Psoas muscle (tissue), 8 donors: ENCODE data around the gene CCDC40. TPM values are rescaled to one million over a fixed set of nuclear protein-coding genes. Genes with fewer than 3 reads are reported as not detected.

Experiments used
- ATAC-seq, 4 donors: fragments of 200-7000 bp; cut with Tn5 transposase; one replicate each; pipeline ENCODE4 v1.9.1; 2020; ENCODE audit warnings: moderate library complexity in 3 of 4, mild to moderate bottlenecking in 2 of 4
- DNase-seq, 2 donors: peaks; one replicate each; pipeline ENCODE4 v3.0.0-alpha.2; 2020
- H3K27ac ChIP-seq: fragments of 200-600 bp; one replicate; pipeline ENCODE4 v1.8.0; 2022
- H3K27me3 ChIP-seq, 3 donors: fragments of 200-600 bp in 1 of 3; one replicate each; pipeline versions ENCODE4 v1.6.1 to v1.8.0; 2013 to 2022; ENCODE audit warnings: low read length in 2 of 3, mild to moderate bottlenecking in 2 of 3, moderate library complexity in 1 of 3; ENCODE audit not compliant: insufficient read depth in 3 of 3
- H3K36me3 ChIP-seq, 2 donors: fragments of 200-600 bp in 1 of 2; one replicate each; pipeline versions ENCODE4 v1.6.1 to v1.8.0; 2013 to 2022; ENCODE audit warnings: low read depth in 1 of 2, mild to moderate bottlenecking in 1 of 2, moderate library complexity in 1 of 2; ENCODE audit not compliant: insufficient read depth in 1 of 2
- H3K4me1 ChIP-seq: fragments of 200-600 bp; one replicate; pipeline ENCODE4 v1.8.0; 2022
- H3K4me3 ChIP-seq: fragments of 200-600 bp; one replicate; pipeline ENCODE4 v1.8.0; 2022; ENCODE audit warnings: mild to moderate bottlenecking
- H3K9me3 ChIP-seq: fragments of 200-600 bp; one replicate; pipeline ENCODE4 v1.8.0; 2022
- CTCF ChIP-seq: fragments of 200-600 bp; IDR thresholded peaks from one replicate; pipeline ENCODE4 v1.8.0; 2022; ENCODE audit warnings: antibody characterized with exemption
- WGBS, 3 donors: extraction: QIAGEN DNeasy Blood & Tissue Kit; methylation state at CpG; one replicate each; pipeline versions ENCODE4 v1.1.6 to v1.1.7; 2013; 5-methylcytosine and 5-hydroxymethylcytosine counted together
- intact Hi-C, 2 donors: fragments of 100-400 bp; cut with DNase I; formaldehyde crosslinking; loops; one replicate each; pipeline versions ENCODE4 v1.11.0 to v1.14.2; 2022
- polyA plus RNA-seq, 3 donors: library from polyadenylated mRNA; stranded (reverse); fragments of 200-250 nt; gene quantifications; one replicate each; pipeline ENCODE4 v1.2.3, GENCODE V29; 2013
- total RNA-seq, 4 donors: library from RNA; stranded (reverse); fragmentation: NEBNext Ultra II Directional in 2 of 4; extraction: Animal tissue kit (Norgen Biotek cat#: 25700) in 2 of 4; gene quantifications; one replicate each; pipeline versions ENCODE4 v1.2.1 to v1.2.4, GENCODE V29; 2021 to 2023
- donor health status: healthy with polysubstance abuse.
- donor health status: DM: no; HTN: no; CAD: no; lungs with moderate emphysema.
- donor health status: Bipolar disorder and iron deficiency.
- donor health status: healthy.
- donor health status: DM: yes; HTN: yes; CAD: no.
- donor health status: DM: no; HTN: no; CAD: no.
- donor health status: DM: no; HTN: no; CAD: no.
- donor health status: DM: yes; HTN: yes; CAD: no.

CCDC40 gene
- total and polyA plus RNA-seq, 7 donors: 0.51 to 1.9 (median 1.4) TPM

- WGBS, 3 donors: 60 to 82% (median 64%) methylated on average over 12 of the region's 12 CpGs
- DNase-seq: no peak
- no peaks in the 10 kb centered on the region for H3K36me3 ChIP-seq
- H3K27ac ChIP-seq: no peak overlapping the region
- peaks cover 0 to 62% (median 3%) of the 10 kb centered on the region in 3 donors for H3K27me3 ChIP-seq
- peaks cover 17% of the 10 kb centered on the region for H3K4me1 ChIP-seq
- no peak overlapping the region for H3K4me3 ChIP-seq
- TF ChIP-seq CTCF: no peak
- intact Hi-C loops: no loop called here
- H3K9me3 ChIP-seq: no peaks in the 10 kb centered on the region
- no peak for ATAC-seq
These were observed 4.6 kb upstream of the CCDC40 start for GRCh38 chr17:80031691-80032430.

- H3K9me3 ChIP-seq: no peaks in the 10 kb centered on the region
- no peak for ATAC-seq
- peaks cover 0 to 62% (median 4%) of the 10 kb centered on the region in 3 donors for H3K27me3 ChIP-seq
- intact Hi-C loops: no loop called here
- H3K36me3 ChIP-seq: no peaks in the 10 kb centered on the region
- WGBS, 3 donors: 91 to 94% (median 92%) methylated on average over 9 of the region's 9 CpGs
- no peak overlapping the region for H3K27ac ChIP-seq
- no peak overlapping the region for H3K4me3 ChIP-seq
- H3K4me1 ChIP-seq: peaks cover 17% of the 10 kb centered on the region
- TF ChIP-seq CTCF: no peak
- no peak for DNase-seq
These were observed 3.7 kb upstream of the CCDC40 start for GRCh38 chr17:80032614-80033171.

GRCh38 chr17:80033840-80034239 is 2.6 kb upstream of the CCDC40 start:
- Histone ChIP-seq H3K27ac (no peak overlapping the region), H3K36me3 (no peaks in the 10 kb centered on the region), H3K4me3 (no peak overlapping the region), H3K9me3 (no peaks in the 10 kb centered on the region), H3K27me3 (peaks cover 0 to 58% (median 4%) of the 10 kb centered on the region in 3 donors), H3K4me1 (peaks cover 17% of the 10 kb centered on the region)
- 85 to 96% (median 88%) methylated on average over 4 of the region's 4 CpGs for WGBS, 3 donors
- ATAC-seq (no peak), DNase-seq (no peak)
- no peak for TF ChIP-seq CTCF
- intact Hi-C loops: no loop called here

DNA sequence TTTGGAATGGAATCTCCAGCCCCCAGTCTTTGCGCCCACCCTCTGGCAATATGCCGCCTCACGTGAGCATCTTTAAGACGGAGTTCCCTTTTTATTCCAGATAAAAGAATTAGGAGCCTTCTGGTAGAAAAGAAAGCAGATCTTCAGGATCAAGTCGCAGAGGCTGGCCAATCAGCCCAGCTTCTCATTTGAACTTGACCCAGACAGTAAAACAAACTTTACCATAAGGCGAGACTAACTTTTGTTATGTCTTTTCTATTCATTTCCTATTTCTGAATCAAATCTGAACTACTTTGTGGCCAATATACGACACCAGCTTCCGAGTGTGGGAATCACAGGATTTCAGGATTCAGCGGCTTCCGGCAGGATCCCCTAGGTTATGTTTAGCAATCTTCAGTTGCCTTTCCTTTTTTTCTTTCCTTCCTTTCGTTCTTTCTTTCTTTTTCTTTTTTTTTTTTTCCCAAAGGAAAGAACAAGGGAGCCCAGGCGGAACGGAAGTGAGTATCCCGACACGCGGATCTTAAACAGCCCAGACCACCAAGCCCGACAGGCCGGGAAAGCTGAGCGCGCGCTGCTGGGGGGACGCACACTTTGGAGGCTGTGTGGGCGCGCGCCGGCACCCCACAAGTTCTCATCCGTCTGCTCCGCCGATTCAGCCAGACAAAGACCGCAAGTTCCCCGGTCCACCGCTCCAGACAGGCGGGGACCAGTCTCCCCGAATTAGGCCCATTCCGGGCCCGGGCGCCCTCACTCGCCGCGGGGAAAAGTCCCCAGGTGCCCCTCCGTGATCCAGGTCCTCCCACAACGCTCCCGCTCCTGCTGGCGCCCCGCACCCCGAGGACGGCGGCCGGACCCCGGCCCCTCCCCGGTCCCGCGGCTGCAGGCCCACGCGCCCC is 1.4 kb upstream of the CCDC40 start:
- peaks cover 11% of the 10 kb centered on the region for H3K4me1 ChIP-seq
- intact Hi-C loops: no loop called here
- WGBS, 3 donors: 3 to 5% (median 3%) methylated on average over 49 to 55 of the region's 55 CpGs
- peak in 1 of 2 donors; percentile 46 for DNase-seq
- H3K27ac ChIP-seq: peak overlapping the region; percentile 50
- H3K4me3 ChIP-seq: peak overlapping the region; percentile 89
- peaks cover 0 to 46% (median 4%) of the 10 kb centered on the region in 3 donors for H3K27me3 ChIP-seq
- no peaks in the 10 kb centered on the region for H3K36me3 ChIP-seq
- no peaks in the 10 kb centered on the region for H3K9me3 ChIP-seq
- no peak for TF ChIP-seq CTCF
- ATAC-seq: no peak
